ENCODE results near the gene PPP1R12A.

GRCh38 chr12:79761341-79761740 is 173.6 kb downstream of the PPP1R12A start:
- TF ChIP-seq POLR2A (IDR thresholded peaks at IDR 0.05; ENCODE audit: low read length) (no peak), GATA1 (IDR thresholded peaks at IDR 0.05; ENCODE audit: low read depth, low read length) (no peak)
